HG03571 (cell line): ENCODE measurements around the gene KCTD16.

Source experiments
- ATAC-seq: cut with Tn5 transposase; IDR thresholded peaks from one replicate; pipeline ENCODE4 v1.9.1; 2021; ENCODE audit not compliant: unreplicated experiment

Gene KCTD16

GRCh38 chr5:144281784-144282183, 111.1 kb downstream of the KCTD16 start:
- no peak for ATAC-seq

GRCh38 chr5:144284036-144284435, 113.4 kb downstream of the KCTD16 start:
- ATAC-seq, result no peak

GRCh38 chr5:144284931-144285502, 114.3 kb downstream of the KCTD16 start:
- ATAC-seq, result no peak

GRCh38 chr5:144289277-144289676, 118.6 kb downstream of the KCTD16 start:
- no peak for ATAC-seq

GRCh38 chr5:144292029-144292428, 121.4 kb downstream of the KCTD16 start:
- no peak for ATAC-seq

GRCh38 chr5:144295284-144295683, 124.6 kb downstream of the KCTD16 start:
- no peak for ATAC-seq

- ATAC-seq, result no peak
Observed at GRCh38 chr5:144297081-144297480, 126.4 kb downstream of the KCTD16 start.

- ATAC-seq, result no peak
Observed at GRCh38 chr5:144298658-144299057, 128.0 kb downstream of the KCTD16 start.

GRCh38 chr5:144304688-144305087, 134.0 kb downstream of the KCTD16 start:
- ATAC-seq, result no peak

GRCh38 chr5:144307736-144308135, 137.1 kb downstream of the KCTD16 start:
- no peak for ATAC-seq

GRCh38 chr5:144308174-144308573, 137.5 kb downstream of the KCTD16 start:
- no peak for ATAC-seq

GRCh38 chr5:144308906-144309670, 138.4 kb downstream of the KCTD16 start:
- no peak for ATAC-seq

- ATAC-seq, result no peak
Observed at GRCh38 chr5:144310621-144311020, 139.9 kb downstream of the KCTD16 start.

- no peak for ATAC-seq
Observed at GRCh38 chr5:144313147-144313726, 142.6 kb downstream of the KCTD16 start.

- no peak for ATAC-seq
Observed at GRCh38 chr5:144315026-144315425, 144.4 kb downstream of the KCTD16 start.

- no peak for ATAC-seq
Observed at GRCh38 chr5:144315994-144316634, 145.4 kb downstream of the KCTD16 start.

GRCh38 chr5:144318011-144318410, 147.3 kb downstream of the KCTD16 start:
- no peak for ATAC-seq

GRCh38 chr5:144318460-144318859, 147.8 kb downstream of the KCTD16 start:
- ATAC-seq, result no peak

- no peak for ATAC-seq
Observed at GRCh38 chr5:144323181-144323580, 152.5 kb downstream of the KCTD16 start.

GRCh38 chr5:144325532-144325931, 154.9 kb downstream of the KCTD16 start:
- no peak for ATAC-seq

- no peak for ATAC-seq
Observed at GRCh38 chr5:144328494-144328893, 157.8 kb downstream of the KCTD16 start.

- ATAC-seq, result no peak
Observed at GRCh38 chr5:144328980-144329379, 158.3 kb downstream of the KCTD16 start.
